A549 treated with ZK216348 at 1 μM for 4 hours (cell line): ENCODE results near the gene PATE2. TPM values are rescaled to one million over a fixed set of nuclear protein-coding genes. Genes with fewer than 3 reads are reported as not detected.

Experiments used
- total RNA-seq: library from RNA; stranded (reverse); fragments of 200-300 nt; extraction: Qiagen RNA extraction; gene quantifications from 5 replicates; pipeline ENCODE4 v1.2.3, GENCODE V29; 2022; ENCODE audit warnings: low read depth

Gene PATE2
- total RNA-seq: 0.41 TPM in 1 of 5 replicates, not detected in the others

DNA sequence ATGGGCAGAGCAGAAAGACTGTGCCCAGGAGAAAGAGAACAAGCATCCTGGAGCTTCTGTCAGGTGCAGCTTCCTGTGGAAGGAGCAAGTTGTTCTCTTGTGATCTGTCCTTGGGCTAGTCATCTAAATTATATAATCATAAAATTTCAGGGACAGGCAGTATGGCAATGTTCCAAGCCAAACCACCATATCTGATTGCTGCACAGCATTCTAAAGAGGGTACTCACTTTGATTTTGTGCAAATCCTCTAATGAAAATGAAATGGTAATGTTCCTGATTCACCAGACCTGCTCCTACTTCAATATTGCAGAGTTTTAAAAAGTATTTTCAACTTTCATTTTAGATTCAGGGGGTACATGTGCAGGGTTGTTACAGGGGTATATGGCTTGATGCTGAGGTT, at the start of gene PATE2:
TSS of gene PATE2 (minus strand) at position 101 of the 400 bp plus-strand sequence. CDS start at position 46, 55 bp downstream.

GRCh38 chr11:125787827-125788226, 9.2 kb upstream of the PATE2 start, which contains the start of gene PATE3:
PATE3 (plus strand) TSS chr11:125788127; CDS start chr11:125788152, 25 bp downstream.

DNA sequence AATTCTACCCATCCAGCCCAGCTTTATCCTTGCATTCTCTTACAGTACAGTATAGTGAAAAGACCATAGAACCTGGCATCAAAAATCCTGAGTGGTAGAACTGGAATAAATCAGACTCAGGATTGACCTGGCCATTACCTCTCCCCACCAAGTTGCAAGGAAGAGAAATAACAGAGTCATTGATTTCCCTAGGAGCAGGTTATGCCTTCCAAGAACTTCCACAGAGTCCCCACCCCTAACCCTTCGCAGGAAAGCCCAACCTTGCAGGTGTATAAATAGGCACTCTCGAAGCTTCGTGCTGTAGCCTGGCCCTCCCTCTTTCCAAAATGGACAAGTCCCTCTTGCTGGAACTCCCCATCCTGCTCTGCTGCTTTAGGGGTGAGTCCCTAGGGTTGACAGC, 32.6 kb downstream of the PATE2 start, which contains the start of gene PATE1:
TSS of gene PATE1 (plus strand) at position 301 of the 400 bp plus-strand sequence. CDS start at position 327, 26 bp downstream.

Other genes with a start within 250 kb of the PATE2 start
- gene EI24, start 209.4 kb downstream of the PATE2 start, total RNA-seq: 98.9 to 117 TPM (median 103 TPM) in 5 replicates
- 90.4 to 119 TPM (median 103 TPM) in 5 replicates for gene STT3A, start 186.0 kb downstream of the PATE2 start, total RNA-seq
- gene CHEK1, start 153.7 kb downstream of the PATE2 start, total RNA-seq: 26.0 to 35.3 TPM (median 29.8 TPM) in 5 replicates
- gene ACRV1, start 98.0 kb downstream of the PATE2 start, total RNA-seq: not detected in 5 replicates
- gene PATE1, start 32.5 kb downstream of the PATE2 start, total RNA-seq: not detected in 5 replicates
- gene PATE3, start 9.3 kb upstream of the PATE2 start, total RNA-seq: not detected in 5 replicates
- gene PATE4, start 54.5 kb upstream of the PATE2 start, total RNA-seq: not detected in 5 replicates
- gene HYLS1, start 108.8 kb upstream of the PATE2 start, total RNA-seq: 11.3 to 16.8 TPM (median 13.2 TPM) in 5 replicates
- gene PUS3, start 124.4 kb upstream of the PATE2 start, total RNA-seq: 5.7 to 17.5 TPM (median 8.3 TPM) in 5 replicates
- 0.17 TPM in 1 of 5 replicates, not detected in the others for gene DDX25, start 125.7 kb upstream of the PATE2 start, total RNA-seq
- not detected in 5 replicates for gene VSIG10L2, start 167.2 kb upstream of the PATE2 start, total RNA-seq